Subcutaneous abdominal adipose tissue (tissue), 5 donors: ENCODE measurements around the gene TMEM92.

Experiments
- H3K27ac ChIP-seq: one replicate; pipeline ENCODE4 v1.7.0; 2013; ENCODE audit warnings: low read depth, mild to moderate bottlenecking, inconsistent platforms, low read length, moderate library complexity
- H3K27me3 ChIP-seq, 5 donors: one replicate each; pipeline ENCODE4 v1.7.0; 2013; ENCODE audit warnings: low read length in 5 of 5, inconsistent platforms in 1 of 5; ENCODE audit not compliant: control insufficient read depth in 5 of 5, insufficient read depth in 4 of 5
- H3K36me3 ChIP-seq, 5 donors: one replicate each; pipeline ENCODE4 v1.7.0; 2013; ENCODE audit warnings: low read length in 5 of 5; ENCODE audit not compliant: control insufficient read depth in 5 of 5, insufficient read depth in 5 of 5
- H3K4me1 ChIP-seq, 5 donors: one replicate each; pipeline ENCODE4 v1.7.0; 2013; ENCODE audit warnings: low read length in 5 of 5, mild to moderate bottlenecking in 3 of 5, moderate library complexity in 1 of 5; ENCODE audit not compliant: control insufficient read depth in 5 of 5, insufficient read depth in 5 of 5
- H3K4me3 ChIP-seq, 5 donors: one replicate each; pipeline ENCODE4 v1.7.0; 2013; ENCODE audit warnings: low read length in 5 of 5, low read depth in 1 of 5
- H3K9ac ChIP-seq, 5 donors: one replicate each; pipeline ENCODE4 v1.7.0; 2013; ENCODE audit warnings: low read length in 5 of 5, mild to moderate bottlenecking in 4 of 5, moderate library complexity in 3 of 5
- H3K9me3 ChIP-seq, 5 donors: one replicate each; pipeline ENCODE4 v1.7.0; 2013; ENCODE audit warnings: low read length in 5 of 5; ENCODE audit not compliant: control insufficient read depth in 5 of 5
- donor health status: healthy.
- donor health status: healthy.
- donor health status: healthy.
- donor health status: healthy.
- donor health status: healthy.

TMEM92 gene

DNA sequence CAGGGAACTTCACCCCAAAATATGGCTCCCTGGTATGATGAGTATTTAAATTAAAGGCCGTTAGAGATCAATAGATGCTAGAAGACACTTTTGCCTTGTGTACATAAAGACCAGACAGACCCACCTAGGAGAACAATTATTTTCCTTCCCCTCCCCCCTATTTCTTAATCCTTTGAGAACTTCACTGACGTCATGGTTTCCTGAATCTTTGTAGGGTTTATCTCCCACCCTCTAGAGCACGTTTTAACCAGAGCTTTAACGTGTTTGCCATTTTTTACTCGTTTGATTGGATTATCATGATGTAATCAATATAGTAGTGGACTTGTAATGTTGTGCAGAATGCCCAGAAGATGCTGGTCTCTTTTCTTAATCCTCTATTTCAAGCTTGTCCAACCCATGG, 48.8 kb downstream of the TMEM92 start:
- H3K27ac ChIP-seq: no peak overlapping the region
- H3K4me1 ChIP-seq: peaks cover 0 to 10% (median 3%) of the 10 kb centered on the region in 5 donors
- H3K36me3 ChIP-seq: no peaks in the 10 kb centered on the region
- H3K27me3 ChIP-seq: no peaks in the 10 kb centered on the region
- no peak overlapping the region for H3K9ac ChIP-seq
- H3K9me3 ChIP-seq: no peaks in the 10 kb centered on the region
- H3K4me3 ChIP-seq: no peak overlapping the region

GRCh38 chr17:50325906-50326305, 51.6 kb downstream of the TMEM92 start:
- H3K9ac ChIP-seq: no peak overlapping the region
- no peaks in the 10 kb centered on the region for H3K27me3 ChIP-seq
- H3K9me3 ChIP-seq: no peaks in the 10 kb centered on the region
- no peak overlapping the region for H3K27ac ChIP-seq
- H3K36me3 ChIP-seq: no peaks in the 10 kb centered on the region
- H3K4me1 ChIP-seq: peaks cover 0 to 8% (median 5%) of the 10 kb centered on the region in 5 donors
- no peak overlapping the region for H3K4me3 ChIP-seq

DNA sequence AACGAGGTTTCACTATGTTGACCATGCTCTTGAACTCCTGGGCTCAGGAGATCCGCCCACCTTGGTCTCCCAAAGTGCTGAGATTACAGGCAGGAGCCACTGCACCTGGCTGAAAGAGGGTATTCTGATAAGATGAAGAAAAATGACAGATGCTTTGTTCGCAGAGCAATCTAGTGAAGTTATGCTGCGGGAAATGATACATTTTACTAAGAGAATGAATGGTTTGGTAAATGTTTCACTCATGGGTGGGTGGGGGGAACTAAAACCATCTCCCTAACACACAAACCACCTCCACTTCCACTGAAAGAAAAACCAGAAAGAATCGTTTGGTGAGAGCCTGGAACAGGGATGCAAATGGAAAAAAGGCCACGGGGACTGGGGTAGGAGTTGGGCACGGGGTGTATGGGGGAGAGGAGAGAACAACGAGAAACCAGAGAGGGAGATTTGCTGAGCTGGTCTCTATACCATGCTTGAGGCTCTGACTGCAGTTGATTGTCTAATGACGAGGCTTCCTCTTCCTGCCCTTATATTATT, 52.6 kb downstream of the TMEM92 start:
- no peaks in the 10 kb centered on the region for H3K27me3 ChIP-seq
- no peak overlapping the region for H3K4me3 ChIP-seq
- no peak overlapping the region for H3K27ac ChIP-seq
- no peaks in the 10 kb centered on the region for H3K9me3 ChIP-seq
- no peak overlapping the region for H3K9ac ChIP-seq
- peaks cover 0 to 8% (median 5%) of the 10 kb centered on the region in 5 donors for H3K4me1 ChIP-seq
- no peaks in the 10 kb centered on the region for H3K36me3 ChIP-seq

DNA sequence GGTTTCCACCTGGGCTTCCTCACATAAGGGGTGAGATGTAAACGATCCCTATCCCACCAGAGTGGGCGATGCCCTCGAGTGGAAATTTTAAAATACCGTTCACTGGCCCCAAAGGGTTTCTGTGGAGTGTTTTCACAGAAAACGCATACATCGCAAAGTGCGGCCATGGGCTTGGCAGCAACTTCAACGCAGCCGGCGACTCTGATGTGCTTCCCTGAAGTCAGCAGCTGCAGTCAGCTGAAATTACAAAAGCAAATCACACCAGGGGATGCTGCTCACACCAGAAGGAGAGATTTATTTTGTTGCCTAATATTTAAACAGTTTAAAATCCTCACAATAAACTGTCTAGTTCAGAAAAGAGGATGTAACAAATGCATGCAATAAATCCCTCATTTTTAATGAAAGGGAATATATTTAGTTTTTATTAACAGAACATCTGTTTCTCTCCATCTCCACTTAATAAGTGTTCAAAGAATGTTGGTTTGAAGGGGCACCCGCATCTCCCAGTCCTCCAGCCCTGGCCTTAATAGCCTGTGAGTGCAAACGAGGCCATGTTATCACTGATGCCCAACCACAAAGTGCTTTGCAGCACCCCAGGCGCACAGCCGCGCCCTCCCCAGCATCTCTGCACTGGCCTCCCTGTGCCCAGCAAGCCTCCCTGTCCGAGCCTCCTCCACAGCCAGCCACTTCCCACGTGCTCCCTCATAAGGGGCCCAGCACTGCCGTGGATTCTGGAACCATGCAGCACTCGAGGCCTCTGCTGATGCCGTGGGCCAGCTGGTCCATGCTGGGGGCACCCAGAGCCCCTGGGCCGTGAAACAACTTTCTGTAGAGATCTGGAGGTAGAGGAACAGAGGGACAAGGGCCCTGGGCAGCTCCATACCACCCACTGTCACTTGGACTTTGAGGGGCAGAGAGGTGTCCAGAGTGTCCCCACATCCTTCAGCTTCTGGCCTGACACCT, 54.4 kb downstream of the TMEM92 start:
- H3K4me1 ChIP-seq: peaks cover 0 to 8% (median 5%) of the 10 kb centered on the region in 5 donors
- H3K9ac ChIP-seq: no peak overlapping the region
- H3K4me3 ChIP-seq: no peak overlapping the region
- no peak overlapping the region for H3K27ac ChIP-seq
- no peaks in the 10 kb centered on the region for H3K9me3 ChIP-seq
- H3K27me3 ChIP-seq: peaks cover 0 to 6% (median 0%) of the 10 kb centered on the region in 5 donors
- no peaks in the 10 kb centered on the region for H3K36me3 ChIP-seq

DNA sequence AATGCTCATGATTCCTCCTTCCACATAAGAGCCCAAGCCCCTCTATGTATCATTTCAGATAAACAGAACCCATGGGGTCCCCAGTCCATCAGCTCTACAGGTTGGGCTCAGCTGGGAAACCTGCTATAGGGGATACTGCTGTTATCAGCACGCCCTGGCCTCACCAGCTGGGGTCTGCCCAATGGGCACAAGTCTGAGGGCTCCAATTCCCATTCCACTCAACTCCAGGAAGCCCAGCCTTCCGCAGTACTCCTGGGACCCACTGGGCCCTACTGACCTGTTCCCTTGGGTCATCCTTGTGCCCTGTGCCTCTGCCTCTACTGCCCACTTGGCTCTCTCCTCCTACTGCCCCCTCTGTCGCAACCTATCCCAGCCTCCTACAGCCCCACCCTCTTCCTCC, 55.5 kb downstream of the TMEM92 start:
- Histone ChIP-seq H3K4me3 (no peak overlapping the region), H3K9ac (no peak overlapping the region), H3K27me3 (peaks cover 0 to 6% (median 0%) of the 10 kb centered on the region in 5 donors), H3K27ac (no peak overlapping the region), H3K36me3 (no peaks in the 10 kb centered on the region), H3K4me1 (peaks cover 0 to 8% (median 5%) of the 10 kb centered on the region in 5 donors), H3K9me3 (no peaks in the 10 kb centered on the region)

DNA sequence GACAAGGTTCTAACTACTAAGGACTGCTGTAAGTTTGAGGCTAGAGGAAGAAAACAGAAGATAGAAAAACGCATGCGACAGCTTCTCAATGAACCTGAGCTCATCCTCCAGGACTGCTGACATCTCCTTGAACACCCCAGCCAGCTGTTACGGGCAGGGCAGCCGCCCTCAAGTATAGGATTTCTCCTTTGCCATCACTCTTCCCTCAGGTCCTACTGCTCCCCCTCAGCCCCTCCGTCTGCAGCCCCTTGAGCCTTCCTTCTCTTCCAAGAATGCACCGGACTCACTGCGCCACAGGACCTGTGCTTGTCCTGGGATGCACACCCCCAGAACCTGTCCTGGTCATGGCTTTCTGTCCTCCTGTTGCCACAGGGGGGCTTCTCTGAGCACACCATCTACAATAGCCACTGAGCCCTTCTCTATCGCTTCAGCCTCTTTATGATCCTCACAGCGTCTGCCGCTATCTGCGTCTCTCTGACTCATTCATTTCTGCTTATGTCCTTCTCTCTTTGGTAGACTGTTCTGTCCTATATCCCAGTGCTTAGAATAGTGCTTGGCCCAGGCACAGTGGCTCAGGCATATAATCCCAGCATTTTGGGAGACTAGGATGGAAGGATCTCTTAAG, 56.0 kb downstream of the TMEM92 start:
- Histone ChIP-seq H3K4me1 (peaks cover 0 to 8% (median 5%) of the 10 kb centered on the region in 5 donors), H3K9ac (no peak overlapping the region), H3K36me3 (no peaks in the 10 kb centered on the region)

More for the DNA sequence above, 56.0 kb downstream of the TMEM92 start:
- no peak overlapping the region for H3K27ac ChIP-seq
- no peaks in the 10 kb centered on the region for H3K9me3 ChIP-seq
- no peak overlapping the region for H3K4me3 ChIP-seq
- H3K27me3 ChIP-seq: peaks cover 0 to 6% (median 0%) of the 10 kb centered on the region in 5 donors
